ENCODE measurements around the gene SRGAP1. TPM values are rescaled to one million over a fixed set of nuclear protein-coding genes. Genes with fewer than 3 reads are reported as not detected.

SRGAP1 gene
- polyA plus RNA-seq, 4 donors: 13.1 to 26.5 (median 21.6) TPM

DNA sequence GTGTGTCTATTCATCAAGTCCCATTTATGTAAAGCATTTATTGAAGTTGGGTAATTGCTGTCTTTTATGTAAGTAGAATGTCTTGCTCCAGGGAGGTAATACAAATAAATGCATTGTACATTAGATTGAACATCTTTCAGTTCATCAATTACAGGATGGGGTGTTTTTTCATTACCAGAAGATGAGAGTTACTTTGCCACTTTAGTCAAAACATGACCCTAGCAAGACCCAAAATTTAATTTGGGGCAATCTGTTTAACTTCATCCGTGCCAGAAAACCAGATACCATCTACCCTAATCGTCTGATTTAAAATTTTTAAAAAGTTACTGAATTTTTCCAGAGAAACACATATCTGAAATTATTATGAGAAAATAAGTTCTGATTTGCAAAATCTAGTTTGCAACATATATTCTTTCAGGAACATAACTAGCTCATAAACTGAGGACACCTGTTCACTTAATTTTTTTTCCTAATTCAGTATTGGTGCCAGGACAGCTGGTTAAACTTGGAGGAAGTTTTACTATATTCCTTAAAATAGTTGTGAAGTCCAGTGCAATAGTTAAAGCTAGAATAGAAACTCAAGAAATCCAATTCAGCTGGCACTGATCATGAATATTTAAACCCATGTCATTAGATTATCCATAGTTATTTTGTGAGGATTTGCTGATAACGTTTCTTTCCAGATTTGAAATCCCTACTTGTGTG lies 114.5 kb downstream of the SRGAP1 start:
- DNase-seq (ENCODE audit: low read depth in 4 of 4, low spot score in 3 of 4): no peak

DNA sequence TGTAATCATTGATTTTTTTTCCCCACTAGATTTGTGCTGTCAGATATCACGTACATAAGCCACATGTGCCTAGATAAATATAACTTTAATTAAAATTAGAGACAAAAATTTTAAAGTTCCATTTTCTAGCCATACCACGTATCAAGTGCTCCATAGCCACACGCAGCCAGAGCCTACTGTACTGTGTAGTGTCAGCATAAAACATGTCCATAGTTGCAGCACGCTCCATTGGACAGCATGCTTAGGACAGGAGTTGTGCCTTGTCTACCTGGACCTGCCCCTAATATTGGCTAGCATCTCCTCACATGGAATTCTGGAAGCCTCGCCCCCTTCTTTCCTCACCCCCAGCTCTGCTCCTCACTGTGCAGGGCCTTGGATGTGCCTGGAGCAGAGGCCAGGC lies 116.5 kb downstream of the SRGAP1 start:
- no peak for DNase-seq (ENCODE audit: low read depth in 4 of 4, low spot score in 3 of 4)

DNA sequence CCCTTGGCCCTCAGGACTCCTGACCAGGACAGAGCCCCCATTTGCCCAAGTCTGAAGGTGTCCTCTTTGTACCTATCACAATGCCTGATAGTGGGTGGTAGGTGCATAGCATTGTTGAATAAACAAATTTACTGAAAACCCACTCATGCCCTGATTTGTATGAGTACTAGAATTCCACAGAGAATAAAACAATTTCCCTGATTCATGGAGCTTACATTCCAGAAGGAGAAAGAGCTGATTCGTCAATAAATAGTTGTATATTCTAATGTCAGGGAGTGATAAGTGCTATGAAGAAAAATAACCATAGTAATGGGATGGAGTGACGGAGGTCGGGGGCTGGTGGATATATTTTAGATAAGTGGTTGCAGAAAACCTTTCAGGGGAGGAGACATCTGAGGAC lies 117.0 kb downstream of the SRGAP1 start:
- DNase-seq (ENCODE audit: low read depth in 4 of 4, low spot score in 3 of 4): no peak

DNA sequence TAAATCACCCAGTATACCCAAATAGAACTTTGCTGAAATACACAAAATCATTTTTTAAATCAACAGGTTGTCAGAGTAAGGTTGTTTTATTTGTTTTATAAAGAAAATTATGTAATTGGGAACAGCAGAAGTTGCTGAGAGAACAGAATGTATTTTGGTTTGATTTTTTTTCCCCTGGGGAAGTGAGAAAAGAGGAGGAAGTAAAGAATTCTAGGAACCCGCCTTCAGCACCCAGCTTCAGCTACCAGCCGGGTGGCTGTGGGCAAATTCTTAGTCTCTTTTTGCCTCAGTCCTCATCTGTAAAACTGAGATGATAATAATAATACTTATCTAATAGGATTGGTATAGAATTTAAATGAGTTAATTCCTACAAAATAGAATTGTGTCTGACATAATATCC lies 119.4 kb downstream of the SRGAP1 start:
- no peak for DNase-seq (ENCODE audit: low read depth in 4 of 4, low spot score in 3 of 4)

DNA sequence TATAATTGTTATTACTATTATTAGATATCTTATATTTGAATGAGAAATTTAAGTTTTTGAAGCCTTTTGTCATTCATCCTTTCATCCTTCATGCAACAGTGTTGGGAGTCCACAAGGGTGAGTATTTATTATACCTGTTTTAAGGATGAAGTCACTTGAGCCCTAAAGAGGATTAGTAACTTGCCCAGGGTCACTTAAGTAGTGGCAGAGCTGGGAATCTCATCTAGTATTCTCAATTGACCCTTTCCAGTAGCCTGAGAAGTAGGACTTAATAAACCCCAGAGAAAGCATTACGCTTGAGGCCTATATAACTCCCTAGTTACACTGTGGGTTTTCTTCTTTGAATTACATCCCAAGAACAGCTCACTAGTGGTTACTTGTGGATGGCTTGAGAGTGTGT lies 119.8 kb downstream of the SRGAP1 start:
- no peak for DNase-seq (ENCODE audit: low read depth in 4 of 4, low spot score in 3 of 4)

DNA sequence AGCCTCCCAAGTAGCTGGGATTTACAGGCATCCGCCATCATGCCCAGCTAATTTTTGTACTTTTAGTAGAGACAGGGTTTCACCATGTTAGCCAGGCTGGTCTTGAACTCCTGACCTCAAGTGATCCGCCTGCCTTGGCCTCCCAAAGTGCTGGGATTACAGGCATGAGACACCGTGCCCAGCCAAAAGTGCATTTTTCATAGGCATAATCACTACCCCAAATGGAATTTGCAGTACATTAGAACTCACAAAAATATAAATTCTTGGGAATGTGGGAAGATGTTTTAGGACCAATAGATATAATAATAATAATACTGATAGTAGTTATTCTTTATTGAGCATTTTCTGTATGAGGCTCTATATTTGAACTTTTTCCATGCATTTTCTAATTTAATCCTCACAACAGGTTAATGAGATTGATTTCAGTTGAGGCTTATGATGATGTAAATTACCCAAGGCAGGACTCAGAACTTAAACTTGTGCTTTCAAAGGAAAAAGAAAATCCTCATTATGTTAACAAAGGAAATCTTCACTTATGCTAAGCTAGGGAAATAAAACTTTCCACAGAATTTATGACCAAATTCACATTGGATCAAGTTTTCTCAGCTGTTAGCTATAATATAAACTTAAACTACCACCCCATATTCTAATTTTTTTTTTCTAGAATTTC lies 121.6 kb downstream of the SRGAP1 start:
- no peak for DNase-seq (ENCODE audit: low read depth in 4 of 4, low spot score in 3 of 4)

DNA sequence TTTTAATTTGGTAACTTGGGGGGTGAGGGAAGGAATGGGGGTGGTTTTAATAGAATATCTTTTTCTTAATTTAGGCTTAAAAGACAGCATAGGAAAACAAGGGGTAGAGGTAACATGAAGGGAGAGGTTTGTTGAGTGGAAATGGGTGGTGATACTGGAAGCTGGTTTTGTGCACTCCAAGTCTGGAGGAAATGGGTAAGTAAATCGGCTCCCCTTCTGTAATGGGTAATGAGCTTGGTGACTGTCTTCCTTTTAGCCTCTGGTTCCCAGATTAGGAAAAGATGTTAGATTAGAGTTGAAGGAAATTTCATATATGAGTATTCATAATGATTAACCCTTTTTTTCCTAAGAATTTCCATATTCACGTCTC lies 122.1 kb downstream of the SRGAP1 start:
- no peak for DNase-seq (ENCODE audit: low read depth in 4 of 4, low spot score in 3 of 4)

DNA sequence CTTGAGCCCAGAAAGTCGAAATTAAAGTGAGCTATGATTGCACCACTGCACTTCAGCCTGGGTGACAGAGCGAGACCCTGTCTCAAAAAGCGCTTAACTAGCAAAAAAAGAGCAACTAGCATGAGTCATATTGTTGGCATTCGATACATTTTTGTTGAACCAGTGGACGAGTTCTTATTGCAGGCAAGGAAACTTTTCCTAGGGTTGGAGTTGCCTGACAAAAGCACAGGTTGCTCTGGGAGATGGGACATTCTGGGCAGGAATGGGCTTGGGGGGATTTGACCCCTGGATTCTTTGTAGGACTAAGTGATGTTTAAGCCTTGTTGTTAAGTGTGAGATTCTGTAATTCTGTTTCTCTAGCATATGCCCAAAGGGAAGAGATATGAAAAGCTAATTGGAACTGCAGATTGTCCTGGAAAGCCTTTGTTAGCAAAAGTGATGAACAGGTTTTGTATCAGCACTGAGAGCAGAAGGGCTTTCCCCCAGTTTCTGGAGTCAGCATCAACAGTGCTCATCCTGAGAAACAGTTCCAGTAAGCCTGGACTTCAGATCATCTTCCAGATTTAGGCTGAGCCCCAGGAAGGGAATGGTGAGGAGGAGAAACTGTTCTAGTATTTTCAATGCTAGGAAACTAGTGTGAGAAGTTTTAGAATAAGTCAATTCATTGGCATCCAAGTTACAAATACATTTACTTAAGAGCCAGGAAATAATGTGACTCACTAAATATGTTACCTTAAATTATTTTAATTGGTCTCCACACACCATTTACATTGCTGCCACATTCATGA lies 123.1 kb downstream of the SRGAP1 start:
- DNase-seq (ENCODE audit: low read depth in 4 of 4, low spot score in 3 of 4): no peak

DNA sequence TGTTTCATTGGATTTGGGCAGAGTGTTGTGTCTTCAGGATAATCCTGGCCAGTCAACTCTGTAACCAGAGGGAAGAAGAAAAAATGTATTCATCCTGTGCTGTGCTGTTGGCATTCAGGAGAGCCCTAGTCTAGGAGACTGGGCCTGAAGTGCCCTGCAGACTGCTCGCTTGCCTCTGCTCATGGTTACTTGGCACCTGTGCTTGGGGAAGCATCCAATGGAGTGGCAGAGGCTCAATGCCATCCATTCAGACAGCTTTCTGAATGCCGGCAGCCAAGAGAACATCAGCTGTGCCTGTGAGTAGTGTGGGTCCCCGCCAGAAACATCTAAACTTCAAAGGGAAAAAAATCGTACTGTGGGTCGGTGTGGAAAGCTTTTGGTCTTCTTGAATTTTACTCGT lies 124.2 kb downstream of the SRGAP1 start:
- no peak for DNase-seq (ENCODE audit: low read depth in 4 of 4, low spot score in 3 of 4)

DNA sequence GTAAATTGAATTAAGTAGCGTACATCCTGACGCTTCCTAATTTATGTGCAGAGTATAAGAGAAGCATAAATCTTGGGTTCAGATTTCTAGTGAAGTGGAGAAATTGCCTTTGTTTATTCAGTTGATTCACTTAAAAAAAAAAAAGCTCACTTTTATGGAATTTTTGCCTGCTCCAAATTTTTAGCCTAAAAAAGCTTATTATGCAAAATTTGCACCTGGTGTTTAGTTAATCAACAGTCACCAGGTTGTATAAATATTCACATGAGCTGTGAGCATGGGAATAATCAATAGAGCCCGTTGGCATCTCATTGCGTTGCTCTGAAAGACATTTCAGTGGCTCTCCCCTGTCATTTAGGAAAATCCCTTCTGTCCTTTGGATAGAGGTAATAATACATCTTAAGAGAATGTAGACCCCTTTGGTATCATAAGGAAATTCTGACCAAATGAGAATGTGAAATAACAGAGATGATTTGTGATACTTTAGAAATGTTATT lies 132.4 kb downstream of the SRGAP1 start:
- no peak for DNase-seq (ENCODE audit: low read depth in 4 of 4, low spot score in 3 of 4)

DNA sequence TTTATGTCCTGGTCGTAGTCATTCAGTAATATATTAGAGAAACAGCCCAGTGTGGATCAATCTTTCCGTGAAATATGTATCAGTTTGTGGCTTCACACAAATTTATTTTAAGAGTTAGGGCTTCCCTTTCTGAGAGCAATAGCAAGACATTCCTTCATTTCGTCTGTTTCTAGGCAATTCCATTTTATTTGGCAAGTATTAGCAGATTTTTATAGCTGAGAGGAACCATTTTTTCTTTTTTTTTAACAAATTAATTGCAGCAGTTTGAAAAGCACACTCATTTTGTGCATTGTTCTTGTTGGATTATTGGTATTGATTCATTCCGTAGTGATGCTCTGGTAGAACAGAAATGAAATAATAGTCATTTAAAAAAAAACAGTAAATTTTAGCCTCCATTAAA lies 132.9 kb downstream of the SRGAP1 start:
- DNase-seq (ENCODE audit: low read depth in 4 of 4, low spot score in 3 of 4): no peak

DNA sequence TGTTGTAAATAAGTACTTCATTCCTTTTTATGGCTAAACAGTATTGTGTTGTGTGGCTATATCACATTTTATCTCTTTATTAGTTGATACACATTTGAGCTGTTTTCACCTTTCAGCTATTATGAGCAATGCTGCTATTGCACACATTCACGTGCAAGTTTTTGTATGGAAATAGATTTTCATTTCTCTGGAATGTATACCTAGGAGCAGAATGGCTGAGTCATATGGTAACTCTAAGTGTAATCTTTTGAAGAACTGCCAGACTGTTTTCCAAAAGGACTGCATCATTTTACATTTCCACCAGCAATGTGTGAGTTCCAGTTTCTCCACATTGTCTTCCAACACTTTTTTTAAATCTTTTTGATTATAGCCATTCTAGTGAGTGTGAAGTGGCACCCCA lies 134.0 kb downstream of the SRGAP1 start:
- DNase-seq (ENCODE audit: low read depth in 4 of 4, low spot score in 3 of 4): no peak

DNA sequence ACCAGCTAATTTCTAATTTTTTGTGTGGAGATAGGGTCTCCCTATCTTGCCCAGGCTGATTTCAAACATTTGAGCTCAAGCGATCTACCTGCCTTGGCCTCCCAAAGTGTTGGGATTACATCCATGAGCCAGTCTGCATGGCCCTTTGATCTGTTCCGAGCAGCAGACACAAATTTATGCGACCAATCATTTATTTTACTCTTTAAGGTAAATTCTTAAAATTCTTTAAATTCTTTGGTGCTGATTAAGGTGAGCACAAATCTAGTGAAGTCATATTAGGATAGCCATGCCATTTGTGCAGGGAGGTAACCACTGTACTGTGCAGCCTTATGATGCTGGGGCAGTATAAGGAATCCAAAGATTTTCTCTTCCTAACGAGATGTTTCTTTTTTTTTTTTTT lies 135.7 kb downstream of the SRGAP1 start:
- DNase-seq (ENCODE audit: low read depth in 4 of 4, low spot score in 3 of 4): no peak

DNA sequence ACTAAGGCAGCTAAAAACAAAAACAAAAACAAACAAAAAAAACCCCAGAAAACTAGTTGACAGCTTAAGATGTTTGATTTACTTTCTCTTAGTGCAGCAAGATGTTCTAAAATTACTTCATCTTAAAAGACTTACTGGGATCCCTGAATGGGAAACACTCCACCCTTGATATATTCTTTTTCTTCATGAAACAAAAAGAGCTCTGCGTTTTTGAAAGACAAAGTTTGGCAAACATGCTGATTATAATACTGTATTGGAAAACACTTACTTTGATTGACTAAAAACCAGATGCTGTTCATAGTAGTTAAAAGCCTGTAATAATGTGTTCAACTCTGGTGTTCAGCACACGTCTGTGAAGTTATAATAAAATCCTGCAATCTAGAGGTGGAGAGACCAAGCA lies 136.8 kb downstream of the SRGAP1 start:
- DNase-seq (ENCODE audit: low read depth in 4 of 4, low spot score in 3 of 4): no peak

DNA sequence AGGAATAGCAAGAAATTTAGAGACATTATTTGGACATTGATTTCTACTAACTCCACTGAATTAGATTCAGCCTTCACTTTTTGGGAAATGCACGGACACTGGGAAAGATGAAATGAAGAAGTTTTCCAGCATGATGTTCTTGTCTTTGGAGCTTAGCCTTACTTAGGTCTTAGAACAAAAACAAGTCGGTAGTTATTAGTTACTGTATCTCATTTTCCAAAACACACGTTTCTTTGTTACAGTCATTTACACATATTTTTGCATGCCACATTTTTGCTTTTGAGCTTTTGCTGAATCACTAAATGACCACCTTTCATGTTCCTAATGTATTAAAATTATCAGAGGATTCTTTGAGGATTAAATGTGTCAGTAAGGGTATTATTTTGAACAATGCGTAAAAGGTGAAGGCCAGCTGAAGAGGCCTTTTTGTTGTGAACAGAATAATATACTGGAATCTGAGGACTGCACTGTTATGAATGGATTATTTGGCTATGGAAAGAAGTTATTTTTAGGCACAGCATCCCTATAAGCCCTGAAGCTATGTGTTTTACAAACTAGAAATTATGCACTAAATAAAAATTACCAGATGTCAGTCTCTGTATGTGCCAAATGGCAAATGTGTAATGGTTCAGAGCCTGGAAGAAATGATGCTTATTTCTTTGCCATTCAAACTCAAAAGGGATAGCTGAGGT lies 138.2 kb downstream of the SRGAP1 start:
- no peak for DNase-seq (ENCODE audit: low read depth in 4 of 4, low spot score in 3 of 4)

DNA sequence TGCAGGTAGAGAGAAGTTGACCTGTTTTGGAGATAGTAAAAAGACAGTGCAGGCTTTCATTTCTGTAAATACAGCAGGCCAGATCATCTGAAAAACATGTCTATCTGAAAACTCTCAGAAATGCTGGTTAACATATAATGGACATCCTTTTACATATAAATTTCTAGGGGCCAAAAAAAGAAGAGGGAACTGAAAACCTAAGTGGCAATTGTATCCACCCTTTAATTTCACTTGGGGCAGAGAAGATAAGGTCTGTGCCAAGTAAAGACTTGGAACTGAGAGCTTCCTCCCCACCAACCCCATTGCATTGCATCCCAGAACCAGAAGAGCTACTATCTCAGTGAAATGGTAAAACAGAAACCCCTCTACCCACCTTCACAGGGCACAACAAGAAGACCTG lies 141.0 kb downstream of the SRGAP1 start:
- DNase-seq (ENCODE audit: low read depth in 4 of 4, low spot score in 3 of 4): no peak

DNA sequence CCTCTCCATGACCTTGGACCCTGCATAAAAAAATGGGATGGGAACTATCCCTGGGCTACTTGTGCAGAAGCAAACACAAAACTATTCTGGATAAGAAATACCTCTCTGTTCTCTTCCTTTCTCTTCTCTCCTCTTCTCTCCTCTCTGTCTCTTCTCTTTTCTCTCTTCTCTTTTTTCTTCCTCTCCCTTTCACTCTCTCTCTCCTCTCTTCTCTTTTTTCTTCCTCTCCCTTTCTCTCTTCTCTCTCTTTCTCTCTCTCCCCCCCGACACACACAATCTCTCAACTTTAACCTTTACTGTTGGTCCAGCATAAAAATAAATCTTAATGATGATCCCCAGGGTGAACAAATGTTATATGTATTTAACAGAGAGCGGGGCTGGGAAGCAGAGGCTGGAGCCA lies 141.4 kb downstream of the SRGAP1 start:
- no peak for DNase-seq (ENCODE audit: low read depth in 4 of 4, low spot score in 3 of 4)

DNA sequence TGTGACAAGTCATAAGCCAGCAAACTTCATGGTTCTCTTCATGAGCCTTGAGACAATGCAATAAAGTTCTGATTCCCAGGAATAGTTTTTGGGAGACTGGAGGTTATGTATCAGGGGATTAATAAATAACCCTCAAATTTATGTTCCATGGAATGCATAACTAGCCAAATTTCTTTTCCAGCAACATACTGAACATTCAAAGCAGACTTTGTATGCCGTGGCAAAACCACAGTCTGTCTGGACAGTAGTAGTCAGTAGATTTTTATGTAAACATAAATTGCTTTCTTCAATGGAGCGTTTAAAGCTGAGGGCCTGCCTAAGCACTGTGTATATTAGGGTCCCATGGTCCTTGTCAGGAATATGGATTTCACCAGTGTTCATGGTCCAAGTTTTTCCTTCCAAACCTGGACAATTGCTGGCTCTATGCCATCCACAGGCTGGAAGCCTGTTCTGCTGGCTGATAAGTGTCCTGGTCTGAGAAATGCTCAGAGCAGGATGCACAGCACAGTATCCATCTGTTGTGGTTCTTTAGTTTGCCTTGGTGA lies 144.9 kb downstream of the SRGAP1 start:
- DNase-seq (ENCODE audit: low read depth in 4 of 4, low spot score in 3 of 4): no peak

DNA sequence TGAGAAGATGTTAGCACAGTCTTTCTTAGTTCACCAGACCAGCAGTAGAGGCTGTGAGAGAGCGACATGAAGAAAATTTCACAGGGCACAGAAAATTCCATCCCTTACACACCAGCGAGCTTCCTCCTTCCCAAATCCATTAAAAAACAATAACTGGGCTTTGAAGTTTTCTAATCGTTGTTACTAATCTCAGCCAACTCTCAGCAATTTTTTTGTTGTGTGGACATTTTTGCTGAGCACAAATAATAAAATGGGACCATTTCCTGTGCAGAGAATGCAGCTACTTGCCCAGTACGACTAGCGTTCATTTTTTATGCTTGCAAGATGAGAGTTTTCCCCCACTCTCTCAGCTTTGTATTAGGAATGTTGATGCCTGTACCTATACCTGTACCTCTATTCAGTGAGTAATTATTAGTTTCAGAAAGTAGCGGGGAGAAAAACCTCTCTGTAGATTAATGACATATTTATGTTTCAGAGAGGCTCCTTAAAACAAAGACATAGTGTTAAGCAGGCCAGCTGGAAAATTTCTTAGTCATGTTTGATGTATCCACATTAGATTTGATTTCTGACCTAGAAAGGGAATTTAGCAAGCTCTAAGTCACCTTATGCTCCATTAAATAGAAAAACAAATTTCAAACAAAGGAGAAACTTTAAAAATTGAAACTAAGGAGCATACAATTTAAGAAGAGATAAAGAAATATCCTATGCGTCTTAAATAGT lies 146.5 kb downstream of the SRGAP1 start:
- DNase-seq (ENCODE audit: low read depth in 4 of 4, low spot score in 3 of 4): no peak

DNA sequence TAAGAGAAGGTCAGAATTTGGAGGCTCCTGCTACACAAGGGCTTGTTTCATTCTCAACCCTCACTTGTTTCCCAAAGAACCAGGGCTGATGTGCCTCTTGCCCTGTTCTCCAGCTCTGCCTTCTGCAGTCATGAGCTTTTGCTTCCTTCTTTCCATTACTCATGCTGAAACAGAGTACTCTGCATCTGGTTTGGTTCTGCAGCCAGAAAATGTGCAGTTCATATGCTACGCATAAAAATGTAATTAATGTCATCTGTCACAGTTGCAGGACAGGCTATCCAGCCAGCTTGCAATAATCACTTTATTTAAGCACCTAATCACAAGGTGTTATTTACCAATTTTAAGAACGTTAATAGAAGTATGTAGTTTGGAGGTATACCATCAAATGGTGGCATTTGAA lies 150.2 kb downstream of the SRGAP1 start:
- DNase-seq (ENCODE audit: low read depth in 4 of 4, low spot score in 3 of 4): no peak
